ENCODE measurements around the gene VSTM2B. TPM values are rescaled to one million over a fixed set of nuclear protein-coding genes. Genes with fewer than 3 reads are reported as not detected.

VSTM2B gene
- total and polyA plus RNA-seq, 10 donors: not detected

- intact Hi-C loops (cut with DNase I; ENCODE audit: low total_unique reads): no loop called here
- H3K36me3 ChIP-seq: no peaks in the 10 kb centered on the region
- no peak overlapping the region for H3K27ac ChIP-seq
- TF ChIP-seq POLR2A (IDR thresholded peaks at IDR 0.05) (no peak), CTCF (IDR thresholded peaks at IDR 0.05 in 8 of 11, conservative IDR thresholded peaks at IDR 0.05 in 3 of 11) (peak in 10 of 11 experiments; percentile 15 to 71 (median 60)), POLR2AphosphoS5 (IDR thresholded peaks at IDR 0.05) (peak in 1 of 3 donors; percentile 18)
- peak; percentile 78 for DNase-seq
- peaks cover 24 to 62% (median 50%) of the 10 kb centered on the region in 6 donors for H3K4me1 ChIP-seq
- H3K9me3 ChIP-seq: peaks cover 0 to 17% (median 0%) of the 10 kb centered on the region in 8 donors
- 0 to 2% (median 1%) methylated on average over 10 to 57 of the region's 57 CpGs for WGBS, 5 donors
- peak overlapping the region in 7 of 8 donors; percentile 3 to 62 (median 23) for H3K4me3 ChIP-seq
- H3K27me3 ChIP-seq (replicated peaks in 1 of 7): peaks cover 15 to 100% (median 87%) of the 10 kb centered on the region in 7 donors
These were observed 2.7 kb downstream of the VSTM2B start for GRCh38 chr19:29528350-29528945.

- Histone ChIP-seq H3K4me1 (peaks cover 24 to 62% (median 50%) of the 10 kb centered on the region in 6 donors), H3K27ac (no peak overlapping the region), H3K4me3 (peak overlapping the region in 6 of 8 donors; percentile 3 to 62 (median 25)), H3K27me3 (replicated peaks in 1 of 7) (peaks cover 15 to 100% (median 87%) of the 10 kb centered on the region in 7 donors), H3K9me3 (peaks cover 0 to 17% (median 0%) of the 10 kb centered on the region in 8 donors), H3K36me3 (no peaks in the 10 kb centered on the region)
- TF ChIP-seq POLR2AphosphoS5 (IDR thresholded peaks at IDR 0.05): no peak
- no peak for TF ChIP-seq POLR2A (IDR thresholded peaks at IDR 0.05)
- TF ChIP-seq CTCF (IDR thresholded peaks at IDR 0.05 in 8 of 11, conservative IDR thresholded peaks at IDR 0.05 in 3 of 11): no peak
- DNase-seq: peak; percentile 40
- intact Hi-C loops (cut with DNase I; ENCODE audit: low total_unique reads): no loop called here
- 3 to 9% (median 6%) methylated on average over 36 to 39 of the region's 39 CpGs for WGBS, 5 donors
These were observed 3.3 kb downstream of the VSTM2B start for GRCh38 chr19:29528946-29529645.

- Histone ChIP-seq H3K36me3 (no peaks in the 10 kb centered on the region), H3K9me3 (peaks cover 0 to 17% (median 0%) of the 10 kb centered on the region in 8 donors), H3K27me3 (replicated peaks in 1 of 7) (peaks cover 15 to 100% (median 79%) of the 10 kb centered on the region in 7 donors), H3K4me3 (peak overlapping the region in 1 of 8 donors; percentile 62), H3K27ac (no peak overlapping the region), H3K4me1 (peaks cover 24 to 57% (median 49%) of the 10 kb centered on the region in 6 donors)
- peak; percentile 53 for DNase-seq
- intact Hi-C loops (cut with DNase I; ENCODE audit: low total_unique reads): no loop called here
- WGBS, 5 donors: 7 to 11% (median 11%) methylated on average over 59 to 100 of the region's 100 CpGs
- no peak for TF ChIP-seq POLR2A (IDR thresholded peaks at IDR 0.05)
- no peak for TF ChIP-seq POLR2AphosphoS5 (IDR thresholded peaks at IDR 0.05)
- TF ChIP-seq CTCF (IDR thresholded peaks at IDR 0.05 in 8 of 11, conservative IDR thresholded peaks at IDR 0.05 in 3 of 11): no peak
These were observed 4.1 kb downstream of the VSTM2B start for GRCh38 chr19:29529646-29530539.

All from spleen (tissue), 11 donors.